ENCODE results near the gene NOP14. TPM values are rescaled to one million over a fixed set of nuclear protein-coding genes. Genes with fewer than 3 reads are reported as not detected.
"Not testable (repeated sequence)": the region's sequence is repeated elsewhere in the genome, so short reads cannot be mapped to it uniquely, and the experiment has no call there.

The NOP14 gene
- polyA plus RNA-seq, 5 donors, result 22.4 to 28.7 (median 27.6) TPM

DNA sequence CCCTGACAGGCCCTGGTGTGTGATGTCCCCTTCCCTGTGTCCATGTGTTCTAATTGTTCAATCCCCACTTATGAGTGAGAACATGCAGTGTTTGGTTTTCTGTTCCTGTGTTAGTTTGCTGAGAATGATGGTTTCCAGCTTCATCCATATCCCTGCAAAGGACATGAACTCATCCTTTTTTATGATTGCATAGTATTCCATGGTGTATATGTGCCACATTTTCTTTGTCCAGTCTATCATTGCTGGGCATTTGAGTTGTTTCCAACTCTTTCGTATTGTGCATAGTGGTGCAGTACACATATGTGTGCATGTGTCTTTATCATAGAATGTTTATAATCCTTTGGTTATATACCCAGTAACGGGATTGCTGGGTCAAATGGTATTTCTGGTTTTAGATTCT, 46.5 kb downstream of the NOP14 start:
- DNase-seq, result not testable (repeated sequence)

DNA sequence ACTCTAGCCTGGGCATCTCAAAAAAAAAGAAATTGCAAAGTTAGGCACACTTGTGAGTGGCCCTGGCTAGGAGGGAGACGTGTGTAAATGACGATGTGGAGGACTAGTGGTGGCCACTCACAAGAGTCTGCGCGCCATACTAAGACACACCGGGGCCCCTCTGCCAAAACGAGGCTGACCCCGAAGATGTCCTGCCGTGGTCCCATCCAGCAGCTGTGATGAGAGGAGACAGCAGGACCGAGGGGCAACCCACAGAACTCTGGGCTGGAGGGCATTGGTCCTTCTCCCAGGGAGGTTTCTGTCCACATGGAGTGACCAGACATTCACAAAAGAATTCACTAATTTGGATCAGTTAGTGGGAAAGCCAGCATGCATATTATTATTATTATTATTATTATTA, 47.4 kb downstream of the NOP14 start:
- no peak for DNase-seq

DNA sequence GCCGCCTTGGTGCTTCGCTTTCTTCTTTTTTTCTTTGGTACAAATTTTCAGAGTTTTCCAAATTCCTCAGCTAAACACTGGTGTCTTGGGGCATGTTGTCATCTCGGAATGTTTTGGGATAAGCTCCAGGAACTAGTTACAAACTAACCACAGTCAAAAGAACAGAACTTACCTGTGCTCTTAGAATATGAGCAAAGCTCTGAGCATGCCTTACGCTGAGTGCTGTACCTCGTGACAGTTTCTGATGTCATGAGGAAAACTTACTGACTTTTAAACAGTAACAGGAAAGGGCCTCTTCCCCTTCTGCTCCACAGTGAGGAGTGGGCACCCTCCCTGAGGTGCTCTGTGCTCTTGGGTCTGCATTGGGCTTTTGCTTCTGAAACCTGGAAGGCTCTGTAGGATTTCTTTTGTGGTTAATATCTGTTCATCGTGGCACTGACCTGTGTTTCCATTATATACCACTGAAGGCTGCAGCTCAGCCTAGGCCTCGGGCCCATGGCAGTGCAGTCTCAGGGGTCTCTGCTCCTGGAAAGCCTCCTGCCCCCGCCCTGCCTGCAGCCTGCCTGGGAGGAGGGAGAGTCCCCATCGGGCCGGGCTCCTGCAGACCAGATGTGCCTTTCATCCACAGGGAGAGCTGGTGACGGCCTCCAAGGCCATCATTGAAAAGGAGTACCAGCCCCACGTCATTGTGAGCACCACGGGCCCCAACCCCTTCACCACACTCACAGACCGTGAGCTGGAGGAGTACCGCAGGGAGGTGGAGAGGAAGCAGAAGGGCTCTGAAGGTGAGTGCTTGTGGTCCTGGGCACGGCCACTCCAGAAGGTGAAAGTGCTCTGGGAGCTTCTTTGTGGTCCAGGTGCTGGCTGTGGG, 48.7 kb downstream of the NOP14 start:
- no peak for DNase-seq

DNA sequence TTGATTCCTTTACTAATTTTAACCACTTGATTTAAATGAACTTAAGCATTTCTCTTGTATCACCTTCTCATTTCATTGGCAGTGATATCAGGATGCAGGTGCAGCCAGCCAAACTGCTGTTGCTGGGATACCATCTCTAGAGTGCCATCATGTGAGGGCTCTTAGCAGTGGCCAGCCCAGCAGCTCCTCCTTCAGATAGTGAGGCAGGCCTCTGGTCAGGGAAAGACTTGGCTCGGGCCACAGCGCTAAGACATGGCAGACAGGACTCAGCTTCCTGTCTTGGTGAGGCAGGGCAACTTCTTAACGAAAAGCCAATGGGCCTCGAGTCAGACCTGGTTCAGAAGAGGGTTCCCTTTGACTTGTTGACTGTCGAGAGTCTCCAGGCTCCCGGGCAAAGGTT, 50.0 kb downstream of the NOP14 start:
- no peak for DNase-seq

DNA sequence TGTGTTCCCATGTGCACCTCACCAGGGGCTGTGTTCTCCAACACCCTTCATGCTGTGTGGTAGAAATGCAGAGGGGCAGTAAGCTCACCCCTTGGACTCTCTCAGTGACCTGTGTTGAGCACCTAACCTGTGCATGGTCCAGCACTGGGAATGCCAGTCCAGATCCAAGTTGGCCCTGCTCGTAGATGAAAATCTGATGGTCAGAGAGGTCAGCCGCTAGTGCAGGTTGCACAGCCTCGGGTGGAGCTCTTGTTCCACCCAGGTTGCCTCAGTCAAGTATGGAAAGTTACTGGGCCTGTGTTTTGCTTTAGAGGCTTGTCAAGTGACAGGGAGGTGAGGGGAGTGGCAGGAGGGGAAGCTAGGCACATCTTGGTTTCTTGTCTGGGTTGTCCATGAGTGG, 51.3 kb downstream of the NOP14 start:
- no peak for DNase-seq

GRCh38 chr4:2910409-2910808, 52.8 kb downstream of the NOP14 start:
- no peak for DNase-seq

DNA sequence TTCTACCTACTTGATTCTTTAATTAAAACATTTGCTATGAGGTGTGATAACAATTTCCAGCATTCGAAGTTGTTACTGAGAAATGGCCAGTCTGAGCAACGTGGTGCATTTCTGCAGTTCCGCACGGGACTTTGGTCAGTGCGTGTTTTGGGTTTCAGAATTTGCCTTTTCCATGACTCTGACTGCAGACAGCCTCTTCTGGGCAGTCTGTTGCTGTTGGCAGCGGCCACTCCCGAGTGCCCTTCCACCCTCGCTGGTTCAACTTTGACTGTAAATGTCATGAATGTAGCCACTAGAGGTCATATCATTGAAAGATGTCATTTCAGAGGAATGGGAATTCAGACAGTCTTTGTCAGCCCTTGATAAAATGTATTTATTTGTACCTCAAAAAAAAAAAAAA, 53.6 kb downstream of the NOP14 start:
- no peak for DNase-seq

DNA sequence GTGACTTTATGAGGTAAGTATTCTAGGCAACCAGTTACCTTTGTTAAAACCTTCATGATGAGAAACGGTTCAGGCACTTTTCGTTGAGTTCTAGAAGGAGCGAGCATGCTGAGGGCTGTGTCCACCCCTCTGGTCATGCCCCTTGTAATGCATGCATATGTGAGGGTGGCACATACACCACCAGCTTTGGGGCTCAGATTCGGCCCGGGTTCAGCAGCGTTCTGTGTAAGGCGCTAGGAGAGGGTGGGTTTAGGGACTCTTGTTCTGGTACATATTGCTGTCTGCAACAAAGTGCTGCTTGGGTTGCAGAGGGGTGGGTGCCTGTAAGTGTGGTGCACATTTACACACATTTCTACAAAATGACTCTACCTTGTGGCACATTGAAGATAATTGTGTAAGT, 54.5 kb downstream of the NOP14 start:
- DNase-seq, result no peak

GRCh38 chr4:2907706-2908293, 55.4 kb downstream of the NOP14 start:
- DNase-seq, result no peak

GRCh38 chr4:2907226-2907625, 56.0 kb downstream of the NOP14 start:
- no peak for DNase-seq

GRCh38 chr4:2906218-2906617, 57.0 kb downstream of the NOP14 start:
- DNase-seq, result no peak

DNA sequence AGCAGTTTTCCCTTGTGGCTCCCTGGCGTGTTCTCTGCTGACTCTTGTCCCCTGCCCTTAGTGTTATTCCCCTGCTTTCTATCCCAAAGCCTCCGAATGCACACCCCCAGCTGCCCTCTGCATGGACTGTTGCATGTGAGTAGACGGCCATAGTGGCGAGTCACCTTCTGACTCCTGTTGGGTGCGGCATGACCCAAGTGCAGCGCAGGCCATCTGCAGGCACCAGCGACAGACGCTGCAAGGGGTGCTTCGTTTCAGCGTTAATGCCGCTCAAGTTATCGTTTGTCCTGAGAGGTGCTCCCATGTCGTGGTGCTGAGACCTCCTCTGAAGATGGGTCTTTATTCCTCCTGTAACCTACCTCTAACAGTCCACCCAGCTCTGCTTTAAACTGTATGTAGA, 57.7 kb downstream of the NOP14 start:
- DNase-seq, result no peak

DNA sequence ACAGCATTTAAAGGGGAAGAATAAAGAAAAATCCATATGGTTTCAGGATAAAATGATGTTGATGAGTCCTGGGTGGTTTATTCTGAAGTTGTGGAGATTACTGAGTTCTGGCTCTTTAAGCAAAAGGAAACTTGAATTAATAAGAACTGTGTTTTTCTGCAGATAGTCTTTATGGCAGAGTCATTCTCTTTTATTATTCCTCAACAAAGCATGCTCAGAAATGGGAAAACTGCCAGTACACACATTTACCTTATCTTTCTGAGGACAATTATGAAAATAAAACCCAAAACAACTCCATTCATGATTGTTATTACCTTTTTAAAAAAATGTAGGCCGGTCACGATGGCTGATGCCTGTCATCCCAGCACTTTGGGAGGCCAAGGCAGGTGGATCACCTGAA, 61.1 kb downstream of the NOP14 start:
- no peak for DNase-seq

DNA sequence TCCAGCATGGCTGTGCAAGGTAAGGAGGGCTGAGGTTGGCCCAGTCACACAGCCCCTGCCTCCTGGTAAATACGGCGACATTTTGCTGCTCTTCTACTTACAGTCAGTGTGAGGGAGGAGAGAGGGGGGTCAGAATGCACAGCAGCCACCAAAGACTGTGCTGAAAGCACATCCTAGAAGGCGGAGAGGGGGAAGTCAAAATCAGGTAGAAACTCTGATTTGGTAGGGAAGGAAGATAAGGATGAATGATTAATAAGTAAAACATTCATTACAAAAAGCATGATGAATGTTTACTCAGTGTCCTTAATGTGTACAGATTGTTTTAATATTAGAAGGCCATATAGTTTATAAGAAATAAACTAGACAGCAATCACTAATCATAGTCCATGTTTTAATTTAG, 62.0 kb downstream of the NOP14 start:
- no peak for DNase-seq

GRCh38 chr4:2900741-2901140, 62.5 kb downstream of the NOP14 start:
- DNase-seq, result no peak

DNA sequence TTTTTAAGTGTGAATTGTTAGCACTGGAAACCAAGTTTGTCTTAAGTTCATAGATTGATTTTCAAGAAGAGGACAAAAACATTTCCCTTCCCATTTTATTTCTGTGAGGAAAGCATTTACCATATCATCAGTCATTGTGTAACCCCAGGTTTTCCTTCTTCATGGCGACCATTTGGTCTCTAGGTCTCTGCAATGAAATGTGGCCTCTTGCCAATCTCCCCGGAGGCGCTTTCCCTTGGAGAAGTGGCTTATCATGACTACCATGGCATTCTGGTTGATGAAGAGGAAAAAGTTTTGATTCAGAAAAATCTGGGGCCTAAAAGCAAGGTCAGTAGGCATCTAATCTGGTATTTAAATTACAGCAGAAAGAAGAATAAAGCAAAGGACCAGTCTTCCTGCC, 65.2 kb downstream of the NOP14 start:
- DNase-seq, result no peak

GRCh38 chr4:2893772-2894171, 69.4 kb downstream of the NOP14 start:
- DNase-seq, result no peak

DNA sequence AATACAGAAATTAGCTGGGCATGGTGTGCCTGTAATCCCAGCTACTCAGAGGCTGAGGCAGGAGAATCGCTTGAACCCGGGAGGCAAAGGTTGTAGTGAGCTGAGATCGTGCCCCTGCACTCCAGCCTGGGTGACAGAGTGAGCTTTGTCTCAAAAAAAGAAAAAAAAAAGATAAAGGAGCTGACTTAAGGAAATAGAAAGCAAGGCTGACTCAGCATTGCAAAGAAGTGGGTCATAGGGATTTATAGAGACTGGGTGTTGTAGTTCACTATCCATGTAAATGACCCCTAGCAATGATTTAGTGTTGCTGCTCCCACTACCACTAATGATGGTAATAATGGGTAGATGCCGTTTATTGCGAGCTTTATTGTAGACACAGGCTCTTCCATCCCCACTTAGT, 71.9 kb downstream of the NOP14 start:
- no peak for DNase-seq

DNA sequence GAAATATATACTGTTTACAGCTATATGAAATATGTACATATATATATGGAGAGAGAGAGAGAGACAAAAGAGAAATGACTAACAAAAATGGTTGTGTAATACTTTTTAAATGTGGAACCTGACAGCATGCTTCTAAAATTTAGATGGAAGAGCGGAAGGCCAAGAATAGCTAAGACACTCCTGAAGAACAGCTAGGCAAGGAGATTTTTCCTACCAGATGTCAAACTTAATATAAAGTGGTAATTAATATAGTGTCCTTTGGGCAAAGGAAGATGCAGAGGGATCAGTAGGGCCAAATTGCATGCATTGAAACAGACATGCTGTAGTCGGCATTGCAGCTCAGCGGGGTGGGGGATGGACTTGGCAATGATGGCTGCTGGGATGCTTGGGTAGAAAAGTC, 74.3 kb downstream of the NOP14 start:
- DNase-seq, result no peak

Measured in right lung (tissue), 5 donors.